ENCODE data around the gene PREB. TPM values are rescaled to one million over a fixed set of nuclear protein-coding genes. Genes with fewer than 3 reads are reported as not detected.

PREB gene
- total and polyA plus RNA-seq, 2 of the 13 experiments (the other 11 are each of a cell fraction or from before 2014, with no cell fraction given): 112 to 192 TPM

- TF ChIP-seq PRDM10 (CRISPR knock-in tag; IDR thresholded peaks at IDR 0.05; ENCODE audit: low read depth) (peak; percentile 65), FOXP1 (IDR thresholded peaks at IDR 0.05) (peak; percentile 84), FOXP1 (CRISPR knock-in tag; IDR thresholded peaks at IDR 0.05) (peak; percentile 99), NRL (CRISPR knock-in tag; IDR thresholded peaks at IDR 0.05; ENCODE audit: borderline replicate concordance) (no peak), ZNF430 (CRISPR knock-in tag; IDR thresholded peaks at IDR 0.05) (no peak), ZFP82 (CRISPR knock-in tag; IDR thresholded peaks at IDR 0.05; ENCODE audit: borderline replicate concordance) (peak; percentile 65), NFATC3 (CRISPR knock-in tag; IDR thresholded peaks at IDR 0.05) (no peak), ZNF264 (CRISPR knock-in tag; IDR thresholded peaks at IDR 0.05) (peak; percentile 82), ZNF552 (CRISPR knock-in tag; IDR thresholded peaks at IDR 0.05; ENCODE audit: borderline replicate concordance) (peak; percentile 65; the same call in 1 of the 2 replicates), POGZ (CRISPR knock-in tag; IDR thresholded peaks at IDR 0.05) (peak; percentile 91), ATF7 (IDR thresholded peaks at IDR 0.05) (peak; percentile 98), ATF7 (CRISPR knock-in tag; IDR thresholded peaks at IDR 0.05) (peak; percentile 99), ZBTB2 (CRISPR knock-in tag; IDR thresholded peaks at IDR 0.05; ENCODE audit: low read depth) (no peak), AFF4 (CRISPR knock-in tag; IDR thresholded peaks at IDR 0.05) (0 out of 2 replicates have a peak, but pooled peaks have one; percentile 49), PHF21A (CRISPR knock-in tag; IDR thresholded peaks at IDR 0.05) (peak; percentile 87), SMAD9 (CRISPR knock-in tag; IDR thresholded peaks at IDR 0.05) (0 out of 2 replicates have a peak, but pooled peaks have one; percentile 33), ZNF841 (CRISPR knock-in tag; IDR thresholded peaks at IDR 0.05; ENCODE audit: borderline replicate concordance) (no peak)
- TF ChIP-seq, protein P1, sequence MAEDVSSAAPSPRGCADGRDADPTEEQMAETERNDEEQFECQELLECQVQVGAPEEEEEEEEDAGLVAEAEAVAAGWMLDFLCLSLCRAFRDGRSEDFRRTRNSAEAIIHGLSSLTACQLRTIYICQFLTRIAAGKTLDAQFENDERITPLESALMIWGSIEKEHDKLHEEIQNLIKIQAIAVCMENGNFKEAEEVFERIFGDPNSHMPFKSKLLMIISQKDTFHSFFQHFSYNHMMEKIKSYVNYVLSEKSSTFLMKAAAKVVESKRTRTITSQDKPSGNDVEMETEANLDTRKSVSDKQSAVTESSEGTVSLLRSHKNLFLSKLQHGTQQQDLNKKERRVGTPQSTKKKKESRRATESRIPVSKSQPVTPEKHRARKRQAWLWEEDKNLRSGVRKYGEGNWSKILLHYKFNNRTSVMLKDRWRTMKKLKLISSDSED (CRISPR knock-in tag; IDR thresholded peaks at IDR 0.05): no peak
Measured at GRCh38 chr2:27171351-27171848, 37.0 kb upstream of the PREB start (continued).

Measured in HepG2 (cell line).